ENCODE results near the gene ARID3B.
"Not testable (repeated sequence)": the region's sequence is repeated elsewhere in the genome, so short reads cannot be mapped to it uniquely, and the experiment has no call there.

ARID3B gene

DNA sequence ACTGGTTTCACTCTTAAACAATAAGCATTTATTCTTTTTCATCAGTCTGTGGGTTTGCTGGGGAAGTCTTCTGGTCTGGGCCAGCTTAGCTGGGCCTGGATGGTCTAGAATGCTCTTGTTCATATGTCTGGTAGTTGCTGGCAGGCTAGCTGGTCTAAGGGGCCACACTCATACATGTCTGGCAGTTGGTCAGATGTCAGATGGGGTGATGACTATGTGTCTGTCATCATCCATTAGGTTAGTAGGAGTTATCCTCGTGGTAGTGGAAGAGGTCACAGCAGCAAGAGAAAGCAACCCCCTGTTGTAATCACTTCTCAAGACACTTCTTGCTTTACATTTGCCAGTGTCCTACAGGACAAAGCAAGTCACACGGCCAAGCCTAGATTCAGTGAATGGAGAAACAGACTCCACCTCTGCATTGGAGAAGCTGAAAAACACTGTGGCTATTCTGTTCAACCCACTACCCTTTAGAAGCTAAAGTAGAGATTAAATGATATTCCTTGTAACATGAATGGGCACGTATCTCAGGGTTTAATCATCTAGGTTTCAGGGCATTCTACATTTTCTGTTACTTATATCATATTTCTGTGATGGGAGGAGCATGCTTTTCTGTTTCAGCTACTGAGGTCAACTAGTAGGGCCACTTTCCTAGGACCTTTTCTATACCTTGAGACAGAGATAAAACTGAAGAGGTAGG is 5.5 kb upstream of the ARID3B start:
- no peak for DNase-seq (ENCODE audit: low read depth in 3 of 3)

GRCh38 chr15:74537736-74538135 is 3.3 kb upstream of the ARID3B start:
- no peak for DNase-seq (ENCODE audit: low read depth in 3 of 3)

GRCh38 chr15:74539521-74539920 is 1.5 kb upstream of the ARID3B start:
- not testable (repeated sequence) for DNase-seq (ENCODE audit: low read depth in 3 of 3)

GRCh38 chr15:74540161-74540760 is 759 bp upstream of the ARID3B start:
- no peak for DNase-seq (ENCODE audit: low read depth in 3 of 3)

- DNase-seq (ENCODE audit: low read depth in 3 of 3): peak; percentile 22 to 58 (median 47)
Observed at GRCh38 chr15:74541494-74542165, 610 bp downstream of the ARID3B start.

GRCh38 chr15:74542166-74543042 is 1.4 kb downstream of the ARID3B start:
- no peak for DNase-seq (ENCODE audit: low read depth in 3 of 3)

DNA sequence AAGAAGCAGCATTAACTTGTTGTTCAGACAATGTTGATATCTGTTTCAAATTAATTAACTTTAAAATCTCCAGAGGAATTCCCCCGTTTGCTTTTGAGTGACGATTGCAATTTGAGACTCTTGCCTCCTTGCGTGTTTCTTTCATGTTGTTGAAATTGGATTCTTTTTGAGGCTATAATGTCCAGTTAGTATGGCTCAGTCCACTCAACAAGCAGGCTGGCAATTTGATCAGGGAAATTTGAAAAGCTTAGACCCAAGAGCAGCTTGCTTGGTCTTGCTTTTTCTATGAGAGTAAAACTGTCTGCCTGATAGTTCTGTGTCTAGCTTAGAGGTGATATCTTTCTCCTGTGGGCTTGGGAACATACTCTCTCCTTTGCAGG is 2.0 kb downstream of the ARID3B start:
- no peak for DNase-seq (ENCODE audit: low read depth in 3 of 3)

DNA sequence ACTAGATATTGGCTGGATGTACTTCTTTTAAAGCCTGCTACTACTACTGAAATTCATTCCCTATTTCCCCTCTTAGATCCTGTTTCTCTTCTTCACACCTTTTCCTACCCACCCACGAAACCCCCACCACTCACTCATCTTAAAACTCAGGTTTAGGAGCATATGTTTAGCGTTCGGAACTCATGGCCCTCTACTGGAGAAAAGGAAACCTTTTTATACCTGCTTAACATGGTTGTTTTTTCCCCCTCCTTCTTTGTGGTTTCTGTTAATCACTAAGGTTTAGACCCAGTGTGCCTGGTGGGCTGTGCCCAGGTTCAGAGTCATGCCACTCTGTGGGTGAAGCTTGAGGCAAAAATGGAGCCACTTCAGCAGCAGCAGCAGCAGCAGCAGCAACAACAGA is 2.6 kb downstream of the ARID3B start:
- DNase-seq (ENCODE audit: low read depth in 3 of 3): peak in 1 of 3 experiments; percentile 5

DNA sequence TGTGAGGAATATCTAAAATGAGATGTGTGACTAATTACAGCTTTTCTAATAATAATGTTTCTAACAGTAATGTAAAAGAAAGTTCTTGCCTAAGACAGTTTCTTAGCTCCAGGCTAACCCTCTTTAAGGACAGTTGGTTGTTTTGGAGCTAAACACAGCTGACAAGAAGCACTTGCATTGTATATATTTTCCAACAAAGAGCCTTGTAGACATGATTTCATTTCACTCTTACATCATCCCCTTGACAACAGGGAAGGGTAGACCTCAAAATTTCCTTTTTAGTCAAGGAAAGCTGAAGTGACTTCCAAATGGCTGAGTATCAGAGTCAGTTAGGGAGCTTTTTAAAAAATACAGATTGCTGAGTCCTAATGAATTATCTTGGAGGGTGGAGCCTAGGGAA is 4.1 kb downstream of the ARID3B start:
- no peak for DNase-seq (ENCODE audit: low read depth in 3 of 3)

DNA sequence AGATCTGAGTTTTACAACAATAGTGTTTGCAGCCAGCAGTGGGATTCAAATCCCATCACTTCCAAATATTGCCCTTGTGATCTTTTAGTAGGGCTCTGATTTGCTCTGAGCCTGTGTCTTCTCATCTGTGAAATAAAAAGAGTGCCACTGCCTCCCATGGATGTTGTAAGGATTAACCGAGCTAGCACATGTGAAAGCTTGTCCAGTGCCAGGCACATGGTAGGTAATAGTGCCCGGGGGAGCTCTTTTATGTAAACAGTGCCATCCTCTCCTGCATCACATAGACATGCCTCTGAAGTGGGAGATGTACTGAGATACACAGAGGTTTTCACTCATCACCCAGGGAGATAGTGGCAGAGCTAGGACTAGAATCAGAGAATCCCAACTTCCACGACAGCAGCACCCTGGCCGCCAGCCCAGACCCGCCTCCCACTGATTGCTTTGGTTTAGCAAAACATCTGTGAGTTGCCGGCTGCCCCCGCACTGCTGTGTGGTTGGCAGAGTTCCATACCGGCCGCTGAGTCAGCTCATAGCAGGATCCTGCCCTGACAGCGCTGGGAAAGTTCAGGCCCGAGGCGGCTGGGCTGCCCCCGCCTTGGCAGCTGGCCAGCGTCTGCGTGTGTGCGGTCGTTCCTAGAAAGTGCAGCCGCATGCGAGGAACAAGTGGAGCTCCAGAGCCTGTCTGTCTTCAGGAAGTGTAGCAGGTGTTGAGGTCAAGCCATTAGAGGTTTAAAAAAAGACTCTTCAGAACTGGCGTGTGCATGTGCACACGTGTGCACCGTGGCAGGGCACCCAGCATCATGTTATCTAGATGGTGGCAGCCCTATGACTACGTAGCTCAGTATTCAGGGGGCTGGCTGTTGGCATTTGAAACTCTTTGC is 5.0 kb downstream of the ARID3B start:
- peak; percentile 84 to 94 (median 90) for DNase-seq (ENCODE audit: low read depth in 3 of 3)

- no peak for DNase-seq (ENCODE audit: low read depth in 3 of 3)
Observed at GRCh38 chr15:74547616-74548015, 6.6 kb downstream of the ARID3B start.

GRCh38 chr15:74548241-74548640 is 7.2 kb downstream of the ARID3B start:
- DNase-seq (ENCODE audit: low read depth in 3 of 3): no peak

DNA sequence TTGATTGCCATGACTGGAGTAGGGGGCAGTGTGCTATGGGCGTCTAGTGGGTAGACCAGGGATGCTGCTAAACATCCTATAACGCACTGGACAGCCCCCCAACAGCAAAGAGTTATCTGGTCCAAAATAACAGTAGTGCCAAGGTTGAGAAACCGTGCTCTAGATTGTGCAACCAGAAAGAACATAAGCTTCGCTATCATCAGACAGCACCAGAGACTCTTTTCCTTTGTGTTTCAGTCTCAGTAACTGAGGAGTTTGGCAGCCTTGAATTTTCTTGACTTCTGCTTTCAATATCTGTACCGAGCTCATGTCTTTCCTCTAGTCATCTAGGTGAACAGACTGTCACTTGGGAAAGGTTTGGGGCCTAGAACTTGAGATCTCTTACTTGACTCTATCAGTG is 8.8 kb downstream of the ARID3B start:
- DNase-seq (ENCODE audit: low read depth in 3 of 3): no peak

DNA sequence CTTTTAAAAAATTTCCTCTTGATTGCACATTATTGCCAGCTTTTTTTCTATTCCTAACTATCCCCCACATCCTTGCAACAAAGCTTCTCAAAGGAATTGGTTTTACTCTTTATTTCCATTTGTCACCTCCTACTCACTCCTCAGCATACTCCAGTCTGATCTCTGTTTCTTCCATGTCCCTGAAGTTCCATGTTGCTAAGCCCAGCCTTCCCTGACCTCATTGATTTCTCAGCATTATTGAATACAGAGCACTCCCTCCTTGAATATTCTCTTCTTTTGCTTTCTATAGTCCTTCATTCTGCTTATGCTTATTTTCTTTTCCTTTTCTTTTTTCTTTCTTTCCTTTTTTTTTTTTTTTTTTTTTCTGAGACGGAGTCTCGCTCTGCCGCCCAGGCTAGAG is 10.7 kb downstream of the ARID3B start:
- DNase-seq (ENCODE audit: low read depth in 3 of 3): no peak

- DNase-seq (ENCODE audit: low read depth in 3 of 3): no peak
Observed at GRCh38 chr15:74552773-74553441, 11.9 kb downstream of the ARID3B start.

GRCh38 chr15:74555192-74555591 is 14.2 kb downstream of the ARID3B start:
- DNase-seq (ENCODE audit: low read depth in 3 of 3): no peak

DNA sequence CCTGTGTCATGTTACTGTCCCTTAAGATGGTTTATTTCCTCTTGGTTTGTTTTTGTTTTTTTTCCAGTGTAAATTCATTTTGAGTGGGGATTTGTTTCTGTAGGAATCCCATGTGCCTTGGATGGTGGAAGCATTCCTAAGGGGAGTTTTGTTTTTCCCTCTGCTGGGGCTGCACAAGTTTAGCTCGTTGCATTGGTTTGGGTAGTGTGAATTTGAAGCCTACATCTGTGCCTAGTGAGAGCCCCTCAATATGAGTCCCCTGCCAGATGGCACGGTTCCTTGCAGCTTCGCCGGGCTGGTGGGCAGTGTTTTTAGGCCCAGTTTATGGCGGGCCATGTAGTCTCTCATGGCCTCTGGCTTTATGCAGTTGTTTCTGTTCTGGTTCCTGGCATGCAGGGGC is 17.7 kb downstream of the ARID3B start:
- DNase-seq (ENCODE audit: low read depth in 3 of 3): no peak

DNA sequence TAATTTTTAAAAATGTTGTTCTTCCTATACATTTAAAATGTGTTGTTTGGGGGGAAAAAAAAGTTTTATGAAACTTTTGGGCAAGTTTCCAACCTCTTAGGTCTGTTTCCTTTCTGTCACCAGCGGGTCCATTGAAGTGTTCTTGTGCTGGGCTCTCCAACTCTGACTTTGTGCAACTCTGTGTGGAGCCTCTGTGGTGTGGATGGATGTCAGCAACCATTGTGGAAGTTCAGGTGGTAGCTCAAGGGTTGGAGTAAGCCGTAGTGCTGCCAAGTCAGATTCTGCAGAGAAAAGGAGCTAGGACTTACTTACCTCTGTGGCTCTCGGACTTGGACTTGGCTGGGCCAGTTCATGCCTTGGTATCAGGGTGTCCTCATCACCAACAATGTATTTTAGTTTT is 22.4 kb downstream of the ARID3B start:
- DNase-seq (ENCODE audit: low read depth in 3 of 3): no peak

- DNase-seq (ENCODE audit: low read depth in 3 of 3): no peak
Observed at GRCh38 chr15:74564182-74564581, 23.2 kb downstream of the ARID3B start.

- DNase-seq (ENCODE audit: low read depth in 3 of 3): no peak
Observed at GRCh38 chr15:74565381-74566085, 24.5 kb downstream of the ARID3B start.
